HepG2 (cell line): ENCODE data around the gene ACSS1. TPM values are rescaled to one million over a fixed set of nuclear protein-coding genes. Genes with fewer than 3 reads are reported as not detected.

Experiments
- ATAC-seq: fragments of 200-7000 bp; cut with Tn5 transposase; 3 replicates; pipeline ENCODE4 v1.9.1; 2020; ENCODE audit warnings: mild to moderate bottlenecking, moderate library complexity
- BruUV-seq: library from RNA; stranded (reverse); fragments of 400-500 nt; replicated peaks from 2 replicates; lab custom pipeline; 2021; lab: Mats Ljungman, UMichigan
- CTCF ChIA-PET: fragments of 300-600 bp; formaldehyde crosslinking; extraction: SDS; loops from one replicate; lab custom pipeline; 2021; ENCODE audit warnings: low total read pairs, inconsistent platforms, low intra/inter-chr PET ratio; lab: Yijun Ruan, JAX
- POLR2A ChIA-PET: fragments of 350-600 bp; sonication (Branson Sonifier 250); formaldehyde crosslinking; loops from one replicate; lab custom pipeline; 2020; ENCODE audit warnings: antibody characterized with exemption, inconsistent platforms; lab: Yijun Ruan, JAX
- DNase-seq: peaks from one replicate; pipeline ENCODE4 v3.0.0-alpha.2; 2015; ENCODE audit warnings: low spot score
- FAIRE-seq: peaks from 3 replicates; lab custom pipeline; 2011; peaks lifted over from hg19 to GRCh38; lab: Jason Lieb, UNC
- H2AFZ ChIP-seq: one replicate; pipeline ENCODE4 v1.6.1; 2011; ENCODE audit warnings: low read length, inconsistent platforms
- H3K27ac ChIP-seq: fragments of 300-600 bp; 3 replicates; pipeline ENCODE4 v1.8.0; 2011; ENCODE audit warnings: mixed run types, mild to moderate bottlenecking, mixed read lengths, low read length, inconsistent platforms; ENCODE audit not compliant: insufficient read depth; ENCODE audit errors: extremely low read length
- H3K27me3 ChIP-seq, 2 experiments: fragments of 200-600 bp in 1 of 2; 2 replicates in 1 of 2; 3 replicates in 1 of 2; pipeline versions ENCODE4 v1.6.0 to v1.8.0; 2011; ENCODE audit warnings: low read length in 2 of 2, mild to moderate bottlenecking in 2 of 2, moderate library complexity in 2 of 2, inconsistent platforms in 1 of 2; ENCODE audit not compliant: insufficient read depth in 2 of 2, control insufficient read depth in 1 of 2
- H3K36me3 ChIP-seq, 2 experiments: fragments of 200-600 bp in 1 of 2; replicated peaks in 1 of 2; 2 replicates in 1 of 2; 3 replicates in 1 of 2; pipeline versions ENCODE4 v1.5.1 to v1.8.0; 2011; ENCODE audit warnings: low read length in 2 of 2, inconsistent platforms in 1 of 2; ENCODE audit not compliant: insufficient read depth in 2 of 2, control insufficient read depth in 1 of 2
- H3K4me1 ChIP-seq: 2 replicates; pipeline ENCODE4 v1.5.1; 2012; ENCODE audit warnings: low read length, inconsistent platforms; ENCODE audit not compliant: insufficient read depth
- H3K4me2 ChIP-seq: 2 replicates; pipeline ENCODE4 v1.6.0; 2011; ENCODE audit warnings: low read depth, low read length, inconsistent platforms
- H3K4me3 ChIP-seq, 3 experiments: fragments of 200-600 bp in 1 of 3; sonication (generic), shearing (Covaris generic) in 1 of 3; replicated peaks in 1 of 3; 2 replicates each; pipeline ENCODE4 v1.5.1; 2011 to 2016; ENCODE audit warnings: low read length in 3 of 3, inconsistent platforms in 2 of 3, low read depth in 2 of 3, mild to moderate bottlenecking in 2 of 3, control low read depth in 1 of 3, mixed read lengths in 1 of 3; ENCODE audit not compliant: insufficient read depth in 1 of 3
- H3K79me2 ChIP-seq: one replicate; pipeline ENCODE4 v1.6.1; 2011; ENCODE audit warnings: low read length, inconsistent platforms; ENCODE audit not compliant: insufficient read depth
- H3K9ac ChIP-seq: 2 replicates; pipeline ENCODE4 v1.6.0; 2011; ENCODE audit warnings: mild to moderate bottlenecking, low read depth, low read length, inconsistent platforms; ENCODE audit not compliant: insufficient read depth
- H3K9me3 ChIP-seq: 2 replicates; pipeline ENCODE4 v1.5.1; 2012; ENCODE audit warnings: mild to moderate bottlenecking, low read length
- H4K20me1 ChIP-seq: 2 replicates; pipeline ENCODE4 v1.6.0; 2011; ENCODE audit warnings: inconsistent platforms, mild to moderate bottlenecking, low read length, moderate library complexity; ENCODE audit not compliant: insufficient read depth
- CBFB ChIP-seq: sonication (generic); formaldehyde crosslinking; IDR thresholded peaks from 2 replicates; pipeline ENCODE4 v1.4.0; 2020; ENCODE audit warnings: missing genetic modification reagents
- HOXA5 ChIP-seq: sonication (generic); formaldehyde crosslinking; IDR thresholded peaks from 2 replicates; pipeline ENCODE4 v1.4.0; 2020; ENCODE audit warnings: missing genetic modification reagents
- KLF16 ChIP-seq, 2 experiments: sonication (generic) in 1 of 2; formaldehyde crosslinking in 1 of 2; IDR thresholded peaks; 2 replicates each; pipeline versions ENCODE4 v1.6.1 to v1.8.0; 2016 to 2023; ENCODE audit warnings: missing genetic modification reagents in 2 of 2, missing compliant biosample characterization in 1 of 2
- KMT2B ChIP-seq: IDR thresholded peaks from 2 replicates; pipeline ENCODE4 v1.6.1; 2016; ENCODE audit warnings: missing genetic modification reagents, missing compliant biosample characterization
- NCOA2 ChIP-seq: sonication (generic); formaldehyde crosslinking; IDR thresholded peaks from 2 replicates; pipeline ENCODE4 v1.8.0; 2022; ENCODE audit warnings: inconsistent platforms
- SAP130 ChIP-seq: IDR thresholded peaks from 2 replicates; pipeline ENCODE4 v1.6.1; 2016; ENCODE audit warnings: low read depth
- SCMH1 ChIP-seq: sonication (generic); formaldehyde crosslinking; IDR thresholded peaks from 2 replicates; pipeline ENCODE4 v1.9.0; 2021; ENCODE audit warnings: missing genetic modification reagents, mild to moderate bottlenecking, borderline replicate concordance
- TMF1 ChIP-seq: sonication (generic); formaldehyde crosslinking; IDR thresholded peaks from 2 replicates; pipeline ENCODE4 v1.8.1; 2022; ENCODE audit warnings: low read depth, missing genetic modification reagents
- XRCC5 ChIP-seq: fragments of 200-400 bp; formaldehyde crosslinking; optimal IDR thresholded peaks from 2 replicates; pipeline ENCODE3; 2017; ENCODE audit warnings: mild to moderate bottlenecking, low read length
- ZNF331 ChIP-seq: sonication (generic); formaldehyde crosslinking; IDR thresholded peaks from 2 replicates; pipeline ENCODE4 v1.4.0; 2020; ENCODE audit warnings: missing genetic modification reagents
- ZSCAN21 ChIP-seq: sonication (generic); formaldehyde crosslinking; IDR thresholded peaks from 2 replicates; pipeline ENCODE4 v1.8.0; 2022; ENCODE audit warnings: mild to moderate bottlenecking, missing genetic modification reagents, moderate library complexity, borderline replicate concordance
- WGBS: methylation state at CpG from one replicate; pipeline ENCODE4 v1.1.6; 2017; ENCODE audit warnings: low lambda C conversion rate; 5-methylcytosine and 5-hydroxymethylcytosine counted together
- in situ Hi-C: cut with HindIII; loops from 2 replicates; pipeline ENCODE4 v1.10.0; 2017; ENCODE audit warnings: low pct_unique_long_range_greater_than_20kb; ENCODE audit not compliant: extremely low pct_ligation_motif_present
- intact Hi-C: fragments of 100-400 bp; cut with micrococcal nuclease; formaldehyde crosslinking; loops from one replicate; pipeline ENCODE4 v1.10.0; 2022; ENCODE audit not compliant: unreplicated experiment
- polyA plus RNA-seq, 8 experiments: library from polyadenylated mRNA; depleted of rRNA in 3 of 8; stranded (reverse) in 7 of 8; unstranded in 1 of 8; fragments of >200 nt; fragmentation: Illumina TruSeq in 4 of 8; extraction: Trizol in 4 of 8; gene quantifications; 2 replicates each; pipeline versions ENCODE4 v1.2.1 to v1.2.3, GENCODE V29; 2011 to 2016; ENCODE audit warnings: low read depth in 4 of 8, missing spikeins in 1 of 8, mixed read lengths in 1 of 8; ENCODE audit not compliant: insufficient read depth in 1 of 8
- total RNA-seq, 5 experiments: library from RNA; depleted of rRNA; stranded (reverse); fragments of >200 nt; fragmentation: Illumina TruSeq; extraction: Trizol; gene quantifications; 2 replicates each; pipeline ENCODE4 v1.2.3, GENCODE V29; 2016; ENCODE audit warnings: low read depth in 1 of 5
- TF ChIP-seq, protein P1 (sequence below): sonication (generic); formaldehyde crosslinking; IDR thresholded peaks from 2 replicates; pipeline ENCODE4 v1.5.0; 2020; ENCODE audit warnings: mild to moderate bottlenecking, missing genetic modification reagents
- TF ChIP-seq, protein P2 (sequence below): IDR thresholded peaks from 2 replicates; pipeline ENCODE4 v1.6.1; 2016; ENCODE audit warnings: low read depth, missing genetic modification reagents, missing compliant biosample characterization

ACSS1 gene
- total and polyA plus RNA-seq, 2 of the 13 experiments (the other 11 are each of a cell fraction or from before 2014, with no cell fraction given), result 15.2 to 41.6 TPM

GRCh38 chr20:25046181-25046641 lies 11.7 kb downstream of the ACSS1 start:
- no TSS peak for BruUV-seq
- no peaks in the 10 kb centered on the region for H3K79me2 ChIP-seq
- FAIRE-seq, result peak; percentile 99
- H4K20me1 ChIP-seq, result no peaks in the 10 kb centered on the region
- peaks cover 0 to 3% of the 10 kb centered on the region in 2 experiments; a peak in 1 of 5 replicates for H3K27me3 ChIP-seq
- no peak overlapping the region for H3K4me2 ChIP-seq
- ATAC-seq, result peak; percentile 90
- H3K36me3 ChIP-seq, result no peaks in the 10 kb centered on the region; a peak in 1 of 5 replicates
- intact Hi-C loops (loop anchor here (1.0 to 2.0 kb wide), 2 partner anchors 9 to 13 kb away; no protein-coding TSS in a partner anchor), in situ Hi-C loops (no loop called here)
- no peak overlapping the region for H3K4me3 ChIP-seq
- ChIA-PET POLR2A (interaction anchor here (1.0 kb wide), 1 partner anchor 13 kb away, joined by 5 read pairs; no protein-coding TSS in a partner anchor), CTCF (interaction anchor here (0.9 kb wide), 1 partner anchor 20 kb away, joined by 3 read pairs; no protein-coding TSS in a partner anchor)
- no peak overlapping the region for H2AFZ ChIP-seq
- DNase-seq, result peak; percentile 76
- H3K4me1 ChIP-seq, result peaks cover 42% of the 10 kb centered on the region
- H3K27ac ChIP-seq, result no peak overlapping the region
- no peaks in the 10 kb centered on the region for H3K9me3 ChIP-seq
- H3K9ac ChIP-seq, result no peak overlapping the region
- 15% methylated on average over 14 of the region's 14 CpGs for WGBS
- TF ChIP-seq TMF1 (CRISPR knock-in tag), result no peak
- TF ChIP-seq NCOA2 (CRISPR knock-in tag), result 0 out of 2 replicates have a peak, but pooled peaks have one; percentile 30
- peak; percentile 72; the same call in 1 of the 2 replicates for TF ChIP-seq ZNF331 (CRISPR knock-in tag)
- TF ChIP-seq, protein P1, sequence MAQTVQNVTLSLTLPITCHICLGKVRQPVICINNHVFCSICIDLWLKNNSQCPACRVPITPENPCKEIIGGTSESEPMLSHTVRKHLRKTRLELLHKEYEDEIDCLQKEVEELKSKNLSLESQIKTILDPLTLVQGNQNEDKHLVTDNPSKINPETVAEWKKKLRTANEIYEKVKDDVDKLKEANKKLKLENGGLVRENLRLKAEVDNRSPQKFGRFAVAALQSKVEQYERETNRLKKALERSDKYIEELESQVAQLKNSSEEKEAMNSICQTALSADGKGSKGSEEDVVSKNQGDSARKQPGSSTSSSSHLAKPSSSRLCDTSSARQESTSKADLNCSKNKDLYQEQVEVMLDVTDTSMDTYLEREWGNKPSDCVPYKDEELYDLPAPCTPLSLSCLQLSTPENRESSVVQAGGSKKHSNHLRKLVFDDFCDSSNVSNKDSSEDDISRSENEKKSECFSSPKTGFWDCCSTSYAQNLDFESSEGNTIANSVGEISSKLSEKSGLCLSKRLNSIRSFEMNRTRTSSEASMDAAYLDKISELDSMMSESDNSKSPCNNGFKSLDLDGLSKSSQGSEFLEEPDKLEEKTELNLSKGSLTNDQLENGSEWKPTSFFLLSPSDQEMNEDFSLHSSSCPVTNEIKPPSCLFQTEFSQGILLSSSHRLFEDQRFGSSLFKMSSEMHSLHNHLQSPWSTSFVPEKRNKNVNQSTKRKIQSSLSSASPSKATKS (CRISPR knock-in tag), result no peak
- 0 out of 2 replicates have a peak, but pooled peaks have one; percentile 18 for TF ChIP-seq CBFB
- peak; percentile 37 for TF ChIP-seq XRCC5
- TF ChIP-seq HOXA5 (CRISPR knock-in tag), result 0 out of 2 replicates have a peak, but pooled peaks have one; percentile 16
- TF ChIP-seq SCMH1 (CRISPR knock-in tag), result no peak
- TF ChIP-seq SAP130 (CRISPR knock-in tag), result peak; percentile 79
- TF ChIP-seq KLF16 (CRISPR knock-in tag; IDR thresholded peaks at IDR 0.05), result peak in 1 of 2 experiments; percentile 74; a peak in 2 of 4 replicates
- TF ChIP-seq ZSCAN21 (CRISPR knock-in tag), result peak; percentile 67; the same call in 1 of the 2 replicates
- TF ChIP-seq, protein P2, sequence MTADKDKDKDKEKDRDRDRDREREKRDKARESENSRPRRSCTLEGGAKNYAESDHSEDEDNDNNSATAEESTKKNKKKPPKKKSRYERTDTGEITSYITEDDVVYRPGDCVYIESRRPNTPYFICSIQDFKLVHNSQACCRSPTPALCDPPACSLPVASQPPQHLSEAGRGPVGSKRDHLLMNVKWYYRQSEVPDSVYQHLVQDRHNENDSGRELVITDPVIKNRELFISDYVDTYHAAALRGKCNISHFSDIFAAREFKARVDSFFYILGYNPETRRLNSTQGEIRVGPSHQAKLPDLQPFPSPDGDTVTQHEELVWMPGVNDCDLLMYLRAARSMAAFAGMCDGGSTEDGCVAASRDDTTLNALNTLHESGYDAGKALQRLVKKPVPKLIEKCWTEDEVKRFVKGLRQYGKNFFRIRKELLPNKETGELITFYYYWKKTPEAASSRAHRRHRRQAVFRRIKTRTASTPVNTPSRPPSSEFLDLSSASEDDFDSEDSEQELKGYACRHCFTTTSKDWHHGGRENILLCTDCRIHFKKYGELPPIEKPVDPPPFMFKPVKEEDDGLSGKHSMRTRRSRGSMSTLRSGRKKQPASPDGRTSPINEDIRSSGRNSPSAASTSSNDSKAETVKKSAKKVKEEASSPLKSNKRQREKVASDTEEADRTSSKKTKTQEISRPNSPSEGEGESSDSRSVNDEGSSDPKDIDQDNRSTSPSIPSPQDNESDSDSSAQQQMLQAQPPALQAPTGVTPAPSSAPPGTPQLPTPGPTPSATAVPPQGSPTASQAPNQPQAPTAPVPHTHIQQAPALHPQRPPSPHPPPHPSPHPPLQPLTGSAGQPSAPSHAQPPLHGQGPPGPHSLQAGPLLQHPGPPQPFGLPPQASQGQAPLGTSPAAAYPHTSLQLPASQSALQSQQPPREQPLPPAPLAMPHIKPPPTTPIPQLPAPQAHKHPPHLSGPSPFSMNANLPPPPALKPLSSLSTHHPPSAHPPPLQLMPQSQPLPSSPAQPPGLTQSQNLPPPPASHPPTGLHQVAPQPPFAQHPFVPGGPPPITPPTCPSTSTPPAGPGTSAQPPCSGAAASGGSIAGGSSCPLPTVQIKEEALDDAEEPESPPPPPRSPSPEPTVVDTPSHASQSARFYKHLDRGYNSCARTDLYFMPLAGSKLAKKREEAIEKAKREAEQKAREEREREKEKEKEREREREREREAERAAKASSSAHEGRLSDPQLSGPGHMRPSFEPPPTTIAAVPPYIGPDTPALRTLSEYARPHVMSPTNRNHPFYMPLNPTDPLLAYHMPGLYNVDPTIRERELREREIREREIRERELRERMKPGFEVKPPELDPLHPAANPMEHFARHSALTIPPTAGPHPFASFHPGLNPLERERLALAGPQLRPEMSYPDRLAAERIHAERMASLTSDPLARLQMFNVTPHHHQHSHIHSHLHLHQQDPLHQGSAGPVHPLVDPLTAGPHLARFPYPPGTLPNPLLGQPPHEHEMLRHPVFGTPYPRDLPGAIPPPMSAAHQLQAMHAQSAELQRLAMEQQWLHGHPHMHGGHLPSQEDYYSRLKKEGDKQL (CRISPR knock-in tag), result no peak
- TF ChIP-seq KMT2B, result no peak
